Measurements from ENCODE around the gene DFFA.

- no peak for TF ChIP-seq EZH2 (IDR thresholded peaks at IDR 0.05; ENCODE audit: insufficient read depth, poor library complexity, severe bottlenecking)
- no peak for TF ChIP-seq EZH2phosphoT487 (IDR thresholded peaks at IDR 0.05; ENCODE audit: insufficient read depth, low read depth)
These were observed 22.6 kb downstream of the DFFA start, which contains the start of gene CORT for GRCh38 chr1:10449751-10450150.
